HFF-Myc (cell line): ENCODE results near the gene C1QTNF3.
"Not testable (repeated sequence)": the region's sequence is repeated elsewhere in the genome, so short reads cannot be mapped to it uniquely, and the experiment has no call there.

Experiments used
- DNase-seq: peaks from one replicate; pipeline ENCODE4 v3.0.0-alpha.2; 2011; ENCODE audit warnings: low read depth; ENCODE audit errors: extremely low read depth
- H3K4me3 ChIP-seq: replicated peaks from 2 replicates; pipeline ENCODE4 v1.5.1; 2011; ENCODE audit warnings: low read depth, mild to moderate bottlenecking, control low read depth, low read length
- TF ChIP-seq, protein P1 (sequence below): IDR thresholded peaks from 2 replicates; pipeline ENCODE4 v1.5.1; 2012; ENCODE audit warnings: mild to moderate bottlenecking, low read depth, low read length, control low read depth; ENCODE audit errors: missing control alignments

C1QTNF3 gene

DNA sequence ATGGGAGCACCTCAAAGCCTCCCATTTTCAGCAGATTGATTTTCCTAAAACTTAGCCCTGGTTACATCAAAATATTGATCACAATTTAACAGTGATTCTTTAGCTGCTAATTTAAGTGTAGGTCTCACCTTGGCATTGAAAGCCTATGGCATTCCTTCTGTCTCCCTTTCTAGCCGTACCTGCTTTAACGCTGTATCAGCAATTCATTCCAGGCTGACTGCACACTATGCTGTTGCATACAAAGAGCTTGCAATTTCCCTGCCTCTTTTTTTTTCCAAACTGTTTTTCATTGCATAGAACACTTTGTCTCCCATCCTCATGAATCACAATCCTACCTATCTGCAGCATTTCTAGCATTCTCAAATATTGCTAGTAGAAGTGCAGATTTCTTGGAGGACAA lies 26.3 kb downstream of the C1QTNF3 start:
- TF ChIP-seq, protein P1, sequence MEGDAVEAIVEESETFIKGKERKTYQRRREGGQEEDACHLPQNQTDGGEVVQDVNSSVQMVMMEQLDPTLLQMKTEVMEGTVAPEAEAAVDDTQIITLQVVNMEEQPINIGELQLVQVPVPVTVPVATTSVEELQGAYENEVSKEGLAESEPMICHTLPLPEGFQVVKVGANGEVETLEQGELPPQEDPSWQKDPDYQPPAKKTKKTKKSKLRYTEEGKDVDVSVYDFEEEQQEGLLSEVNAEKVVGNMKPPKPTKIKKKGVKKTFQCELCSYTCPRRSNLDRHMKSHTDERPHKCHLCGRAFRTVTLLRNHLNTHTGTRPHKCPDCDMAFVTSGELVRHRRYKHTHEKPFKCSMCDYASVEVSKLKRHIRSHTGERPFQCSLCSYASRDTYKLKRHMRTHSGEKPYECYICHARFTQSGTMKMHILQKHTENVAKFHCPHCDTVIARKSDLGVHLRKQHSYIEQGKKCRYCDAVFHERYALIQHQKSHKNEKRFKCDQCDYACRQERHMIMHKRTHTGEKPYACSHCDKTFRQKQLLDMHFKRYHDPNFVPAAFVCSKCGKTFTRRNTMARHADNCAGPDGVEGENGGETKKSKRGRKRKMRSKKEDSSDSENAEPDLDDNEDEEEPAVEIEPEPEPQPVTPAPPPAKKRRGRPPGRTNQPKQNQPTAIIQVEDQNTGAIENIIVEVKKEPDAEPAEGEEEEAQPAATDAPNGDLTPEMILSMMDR = no peak
- DNase-seq = no peak
- no peak overlapping the region for H3K4me3 ChIP-seq

DNA sequence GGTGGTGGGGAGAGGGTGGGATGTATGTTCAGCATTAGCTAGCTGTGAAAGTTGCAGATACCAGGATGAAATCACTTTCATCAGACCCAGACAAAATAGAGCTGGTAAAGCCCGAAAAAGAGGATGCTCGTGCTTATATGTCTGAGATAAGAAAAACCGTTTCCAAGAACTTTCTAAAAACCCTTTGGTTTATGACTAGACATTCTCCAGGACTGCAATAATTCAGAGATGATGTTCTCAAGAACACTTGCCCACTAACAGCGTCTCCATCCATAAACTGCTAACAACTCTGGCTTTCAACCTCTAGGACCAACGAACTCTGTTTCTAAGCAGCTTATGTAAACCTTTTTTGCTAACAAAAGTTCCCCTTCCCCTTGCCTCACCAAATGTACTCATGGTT lies 26.8 kb downstream of the C1QTNF3 start:
- no peak for DNase-seq
- no peak overlapping the region for H3K4me3 ChIP-seq
- TF ChIP-seq, protein P1 = no peak

DNA sequence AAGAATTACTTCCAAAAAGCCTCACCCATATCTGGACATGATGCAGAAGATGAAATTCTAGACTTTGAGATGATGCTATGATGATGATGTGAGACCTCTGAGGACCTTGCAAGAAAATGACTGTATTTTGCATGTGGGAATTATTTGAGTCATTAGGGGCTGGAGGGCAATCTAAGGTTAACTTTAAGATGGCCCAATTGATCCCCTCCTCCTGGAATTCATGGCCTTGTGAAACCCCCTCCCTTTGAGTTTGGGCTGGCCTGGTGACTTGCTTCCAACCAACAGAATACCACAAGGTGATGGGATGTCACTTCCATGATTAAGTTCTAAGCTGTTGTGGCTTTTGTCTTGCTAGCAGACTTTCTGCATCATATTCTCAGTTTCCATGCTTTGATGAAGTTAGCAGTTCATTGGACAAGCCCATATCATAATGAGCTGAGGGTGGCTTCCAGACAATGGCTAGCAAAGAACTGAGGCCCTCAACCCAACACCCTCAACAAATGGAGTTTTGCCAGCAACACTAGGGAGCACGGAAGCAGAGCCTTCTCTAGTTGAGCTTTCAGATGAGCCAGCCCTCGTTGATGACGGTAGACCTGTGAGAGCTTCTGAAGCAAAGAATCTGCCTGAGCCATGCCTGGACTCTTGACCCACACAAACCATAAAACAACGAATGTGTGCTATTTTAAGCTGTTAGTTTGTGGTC lies 27.7 kb downstream of the C1QTNF3 start:
- TF ChIP-seq, protein P1 = no peak
- no peak for DNase-seq
- H3K4me3 ChIP-seq = no peak overlapping the region

DNA sequence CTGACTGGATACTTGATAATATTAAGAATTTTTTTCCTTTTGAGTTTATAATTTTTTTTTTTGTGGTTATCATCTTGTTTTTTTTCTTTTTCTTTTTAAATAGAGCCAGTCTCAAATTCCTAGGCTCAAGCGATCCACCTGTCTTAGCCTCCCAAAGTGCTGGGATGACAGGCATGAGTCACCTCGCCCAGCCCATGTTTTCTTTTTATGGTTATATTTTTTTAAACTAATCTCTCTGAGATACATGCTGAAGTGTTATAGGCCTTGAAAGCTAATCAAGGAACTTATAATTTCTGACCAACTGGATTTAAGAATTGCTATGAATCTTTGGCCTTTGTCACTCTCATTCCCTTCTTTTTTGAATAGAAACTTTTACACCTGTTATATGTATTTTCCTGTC lies 28.4 kb downstream of the C1QTNF3 start:
- TF ChIP-seq, protein P1 = no peak
- no peak overlapping the region for H3K4me3 ChIP-seq
- DNase-seq = no peak

DNA sequence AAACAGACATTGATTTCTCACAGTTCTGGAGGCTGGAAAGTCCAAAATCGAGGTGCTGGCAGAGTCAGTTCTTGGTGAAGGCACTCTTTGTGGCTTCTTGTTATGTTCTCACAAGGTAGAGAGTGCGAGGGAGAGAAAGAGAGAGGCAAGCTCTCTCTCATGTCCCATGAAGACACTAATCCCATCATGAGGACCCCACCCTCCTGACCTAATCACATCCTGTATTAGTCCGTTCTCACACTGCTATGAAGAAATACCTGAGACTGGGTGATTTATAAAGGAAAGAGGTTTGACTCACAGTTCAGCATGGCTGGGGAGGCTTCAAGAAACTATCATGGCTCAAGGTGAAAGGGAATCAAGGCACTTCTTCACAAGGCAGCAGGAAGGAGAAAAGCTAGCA lies 29.5 kb downstream of the C1QTNF3 start:
- TF ChIP-seq, protein P1 = no peak
- no peak for DNase-seq

DNA sequence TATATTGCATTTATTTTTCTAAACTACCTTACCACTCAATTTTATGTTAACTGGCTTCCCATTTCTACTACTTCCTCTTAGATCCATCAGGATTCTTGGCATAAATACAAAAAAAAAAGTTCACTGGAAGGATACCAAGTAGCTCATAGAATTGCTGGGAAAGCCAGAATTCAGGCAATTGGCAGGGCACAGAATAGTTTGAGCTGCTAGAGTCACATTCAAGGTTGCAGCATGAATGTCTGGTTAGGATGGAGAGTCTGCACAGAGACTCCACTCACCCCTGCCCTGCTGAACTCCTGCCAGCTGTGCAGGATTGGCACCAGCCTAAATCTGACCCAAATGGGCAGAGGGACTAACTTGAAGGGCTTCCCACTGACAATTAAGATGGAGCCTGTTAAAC lies 30.2 kb downstream of the C1QTNF3 start:
- H3K4me3 ChIP-seq = no peak overlapping the region
- DNase-seq = no peak
- TF ChIP-seq, protein P1 = no peak

More for the DNA sequence above, 29.5 kb downstream of the C1QTNF3 start:
- H3K4me3 ChIP-seq = no peak overlapping the region

DNA sequence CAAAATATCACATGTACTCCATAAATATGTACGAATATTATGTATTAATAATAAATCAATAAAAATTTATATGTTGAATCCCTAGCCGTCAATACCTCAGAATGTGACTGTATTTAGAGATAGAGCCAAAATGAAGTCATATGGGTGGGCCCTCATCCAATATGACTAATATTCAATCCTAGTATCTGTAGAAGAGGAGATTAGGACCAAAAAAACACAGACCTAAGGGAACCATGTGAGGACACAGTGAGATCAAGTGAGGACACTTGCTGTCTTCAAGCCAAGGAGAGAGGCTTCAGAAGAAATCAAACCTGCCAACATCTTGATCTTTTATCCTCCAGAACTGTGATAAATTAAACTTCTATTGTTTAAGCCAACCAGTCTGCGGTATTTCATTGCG lies 31.5 kb downstream of the C1QTNF3 start:
- DNase-seq = no peak
- no peak overlapping the region for H3K4me3 ChIP-seq
- TF ChIP-seq, protein P1 = no peak

DNA sequence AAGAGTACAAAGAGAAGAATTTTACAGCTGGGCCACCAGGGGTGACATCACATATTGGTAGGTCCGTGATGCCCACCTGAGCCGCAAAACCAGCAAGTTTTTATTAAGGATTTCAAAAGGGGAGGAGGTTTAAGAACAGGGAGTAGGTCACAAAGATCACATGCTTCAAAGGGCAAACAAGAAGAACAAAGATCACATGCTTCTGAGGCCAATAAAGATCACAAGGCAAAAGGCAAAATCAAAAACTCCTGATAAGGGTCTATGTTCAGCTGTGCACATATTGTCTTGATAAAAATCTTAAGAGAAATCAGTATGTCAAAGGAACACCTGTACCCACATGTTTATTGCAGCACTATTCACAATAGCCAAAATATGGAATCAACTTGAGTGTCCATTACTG lies 32.9 kb downstream of the C1QTNF3 start:
- DNase-seq, H3K4me3 ChIP-seq: not testable (repeated sequence)
